GDM1 (cell line): ENCODE results near the gene FANCI.
A peak's percentile ranks its signal among the peaks of the same experiment; 100 is the strongest.

ENCODE experiments used
- DNase-seq: peaks from one replicate; lab custom pipeline; 2025; lab: John Stamatoyannopoulos, UW

The FANCI gene

GRCh38 chr15:89243691-89244573 lies at the start of gene FANCI:
FANCI (plus strand) TSS chr15:89243979; CDS start chr15:89247648, 3,669 bp downstream.
- DNase-seq, result peak; percentile 91

- DNase-seq, result no peak
These were observed 49.2 kb upstream of the FANCI start for GRCh38 chr15:89194608-89195007.

GRCh38 chr15:89195836-89196235 lies 47.9 kb upstream of the FANCI start:
- no peak for DNase-seq

DNA sequence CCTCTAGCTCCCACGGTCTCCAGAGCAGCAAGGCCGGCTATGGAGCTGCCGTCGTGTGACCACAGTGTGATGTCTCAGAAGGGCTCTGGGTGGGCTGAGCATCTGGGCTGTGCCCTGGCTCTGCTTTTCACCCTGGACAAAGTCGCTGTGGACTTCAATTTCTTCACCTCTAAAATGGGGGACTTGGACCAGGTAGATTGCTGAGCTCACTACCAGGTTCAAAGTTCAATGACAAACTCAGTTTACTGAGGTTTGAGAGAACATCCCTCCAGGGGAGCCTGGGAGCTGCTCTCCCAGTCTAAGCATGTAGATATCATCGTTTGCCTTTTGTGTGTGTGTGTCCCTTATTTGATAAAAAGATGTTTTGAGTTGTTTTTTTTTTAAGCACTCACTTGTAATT lies 47.5 kb upstream of the FANCI start:
- no peak for DNase-seq

DNA sequence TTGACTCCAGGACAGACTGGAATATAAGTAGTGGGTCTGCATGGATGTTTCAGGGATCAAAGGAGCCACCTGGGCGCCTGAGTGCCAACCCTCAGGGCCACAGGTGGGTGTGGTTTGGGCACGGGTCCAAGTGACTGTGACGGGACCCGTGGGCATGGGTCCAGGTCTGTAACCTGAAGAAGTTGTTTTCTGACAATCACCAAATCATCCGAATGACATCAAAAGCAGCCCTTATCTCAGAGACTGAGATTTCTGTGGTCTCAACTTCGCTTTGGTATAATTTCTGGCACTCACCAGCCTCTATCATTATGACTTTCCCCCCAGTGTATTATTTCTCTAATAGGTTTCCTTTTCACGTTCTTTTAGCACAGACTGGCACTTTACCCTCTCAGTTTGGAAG lies 46.8 kb upstream of the FANCI start:
- no peak for DNase-seq

DNA sequence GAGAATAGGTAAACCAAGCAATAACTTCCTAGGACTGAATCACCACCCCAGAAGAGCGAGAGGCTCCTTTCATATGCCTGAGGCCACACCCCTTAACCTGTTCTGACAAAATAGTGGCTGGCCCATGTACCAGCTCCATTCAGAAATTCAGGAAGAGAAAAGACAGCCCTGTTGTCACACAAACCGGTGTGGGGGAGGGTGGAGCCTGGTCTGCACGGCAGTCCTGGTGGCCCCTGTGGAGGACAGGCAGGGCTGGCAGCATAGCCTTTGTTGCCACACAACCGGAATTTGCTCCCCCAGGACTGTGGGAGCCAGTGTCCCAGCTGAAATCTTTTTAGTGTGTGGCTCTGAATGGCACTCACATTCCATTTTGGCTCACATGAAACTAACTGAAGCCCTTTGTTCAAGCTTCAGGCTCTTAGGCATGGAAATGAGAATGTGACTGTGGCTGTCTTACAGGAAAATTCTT lies 46.2 kb upstream of the FANCI start:
- DNase-seq, result no peak

DNA sequence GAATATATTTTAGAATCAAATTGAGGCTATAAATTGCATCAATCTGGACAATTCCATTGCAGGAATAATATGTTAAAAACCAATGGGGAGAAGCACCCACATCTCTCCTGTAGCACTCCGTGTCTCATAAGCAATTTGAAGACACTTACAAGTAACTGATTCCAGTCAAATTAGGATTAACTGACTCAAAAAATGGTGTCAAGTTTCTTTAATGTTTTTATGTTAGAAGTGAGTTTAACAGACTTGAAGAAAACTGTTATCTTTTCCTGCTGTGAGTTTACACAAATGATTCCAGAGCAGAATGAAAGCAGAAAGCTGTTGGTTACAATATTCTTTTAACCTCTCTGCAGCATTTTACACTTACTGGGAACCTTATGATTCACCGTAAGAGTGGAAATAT lies 45.6 kb upstream of the FANCI start:
- DNase-seq, result no peak

DNA sequence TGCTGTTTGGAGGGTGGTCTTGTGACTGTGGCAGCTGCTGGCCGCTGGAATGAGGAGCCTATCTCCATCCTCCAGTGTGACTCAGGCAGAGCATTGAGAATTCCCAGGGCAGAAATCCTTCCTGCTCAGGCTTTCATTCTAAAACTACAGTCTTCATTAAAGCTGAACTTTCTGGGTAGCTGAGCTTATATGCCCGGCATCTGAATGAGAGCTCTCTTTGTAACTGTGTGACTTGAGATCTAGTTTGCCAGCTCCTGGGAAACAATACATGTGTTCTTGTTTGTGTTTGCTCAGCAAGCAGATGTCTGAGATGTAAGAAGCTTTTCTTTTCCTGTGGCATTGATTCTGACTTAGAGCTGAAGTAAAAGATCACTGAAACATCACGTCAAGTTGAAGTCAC lies 44.8 kb upstream of the FANCI start:
- no peak for DNase-seq

DNA sequence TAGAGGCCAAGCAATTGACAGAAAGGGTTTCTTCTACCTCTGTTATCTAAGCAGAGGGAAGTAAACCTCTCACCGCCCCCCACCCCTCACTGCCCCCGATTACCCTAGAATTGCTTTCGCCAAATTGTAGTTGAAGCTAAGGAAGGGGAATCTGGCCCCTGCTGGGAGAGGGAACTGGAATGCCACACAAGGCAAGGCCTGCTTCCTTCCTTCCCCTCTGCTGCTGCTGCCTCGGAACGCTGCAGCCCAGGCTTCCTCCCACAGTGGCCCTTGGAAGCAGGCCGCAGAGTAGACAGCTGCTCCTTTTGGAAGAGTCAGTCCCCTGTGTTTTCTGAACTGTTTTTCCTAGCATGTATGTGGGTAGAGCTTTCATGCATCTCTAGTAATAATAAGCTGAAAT lies 44.0 kb upstream of the FANCI start:
- peak; percentile 5 for DNase-seq

DNA sequence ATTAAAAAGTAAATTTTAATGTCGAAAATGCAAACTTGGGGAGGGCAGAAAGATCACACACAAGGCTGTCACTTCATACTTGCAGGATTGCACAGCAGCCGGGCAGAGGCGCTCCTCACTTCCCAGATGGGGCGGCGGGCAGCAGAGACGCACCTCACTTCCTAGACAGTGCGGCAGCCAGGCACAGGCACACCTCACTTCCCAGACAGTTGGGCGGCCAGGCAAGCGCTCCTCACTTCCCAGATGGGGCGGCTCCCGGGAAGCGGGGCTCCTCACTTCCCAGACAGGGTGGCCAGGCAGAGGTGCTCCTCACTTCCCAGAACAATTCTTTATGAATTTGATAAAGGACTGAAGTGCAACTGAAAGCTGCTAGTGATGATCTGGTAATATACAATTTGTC lies 43.6 kb upstream of the FANCI start:
- no peak for DNase-seq

DNA sequence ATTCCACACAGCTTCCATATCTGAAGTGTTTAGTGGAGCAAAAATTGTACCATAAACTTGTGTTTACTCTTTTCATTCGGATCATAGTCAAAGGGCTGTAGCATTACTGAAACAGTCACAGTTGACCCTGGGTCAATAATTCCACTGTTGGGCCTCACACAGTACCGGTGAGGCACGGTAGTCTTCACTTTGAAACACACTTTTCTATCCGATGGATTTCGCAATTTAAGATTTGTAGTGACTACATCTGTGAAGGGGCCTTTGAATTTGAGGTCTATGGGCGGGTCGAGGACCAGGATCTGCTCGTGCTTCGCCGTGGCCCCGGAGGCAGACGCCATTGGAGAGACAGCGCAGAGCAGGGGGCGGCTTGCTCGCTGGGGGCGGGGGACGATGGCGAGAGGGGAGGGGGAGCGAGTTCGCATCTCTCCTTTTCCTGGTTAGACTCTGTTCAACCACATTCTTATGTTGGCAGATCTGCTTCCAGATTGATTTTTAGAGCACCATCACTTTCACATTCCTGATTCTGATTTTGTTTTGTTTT lies 42.2 kb upstream of the FANCI start:
- no peak for DNase-seq

DNA sequence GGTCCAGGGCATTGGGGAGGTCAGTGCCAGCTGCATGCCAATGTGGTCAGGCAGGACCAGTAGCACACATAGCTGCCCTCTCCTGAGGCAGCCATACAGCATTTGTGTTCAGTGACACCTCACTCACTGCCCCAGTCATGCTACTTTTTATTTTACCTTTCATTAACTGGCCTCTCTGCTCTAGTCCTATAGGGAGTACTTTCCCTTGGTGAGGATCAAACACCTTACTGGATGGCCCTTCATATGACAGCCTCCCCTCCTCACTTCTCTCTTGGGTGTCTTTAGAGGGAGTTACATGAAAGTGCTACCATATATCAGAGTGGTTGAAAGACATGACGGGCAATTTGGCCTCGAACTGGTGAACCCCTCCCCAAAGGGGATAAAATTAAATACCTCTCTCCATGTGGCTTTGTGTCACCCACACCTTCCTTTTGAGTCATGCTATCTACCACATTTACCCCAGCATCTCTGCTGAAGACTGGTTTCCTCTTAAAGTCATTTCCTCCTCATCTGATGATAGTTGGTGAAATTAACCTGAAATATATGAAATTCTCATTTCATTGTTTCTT lies 40.0 kb upstream of the FANCI start:
- peak; percentile 15 for DNase-seq

DNA sequence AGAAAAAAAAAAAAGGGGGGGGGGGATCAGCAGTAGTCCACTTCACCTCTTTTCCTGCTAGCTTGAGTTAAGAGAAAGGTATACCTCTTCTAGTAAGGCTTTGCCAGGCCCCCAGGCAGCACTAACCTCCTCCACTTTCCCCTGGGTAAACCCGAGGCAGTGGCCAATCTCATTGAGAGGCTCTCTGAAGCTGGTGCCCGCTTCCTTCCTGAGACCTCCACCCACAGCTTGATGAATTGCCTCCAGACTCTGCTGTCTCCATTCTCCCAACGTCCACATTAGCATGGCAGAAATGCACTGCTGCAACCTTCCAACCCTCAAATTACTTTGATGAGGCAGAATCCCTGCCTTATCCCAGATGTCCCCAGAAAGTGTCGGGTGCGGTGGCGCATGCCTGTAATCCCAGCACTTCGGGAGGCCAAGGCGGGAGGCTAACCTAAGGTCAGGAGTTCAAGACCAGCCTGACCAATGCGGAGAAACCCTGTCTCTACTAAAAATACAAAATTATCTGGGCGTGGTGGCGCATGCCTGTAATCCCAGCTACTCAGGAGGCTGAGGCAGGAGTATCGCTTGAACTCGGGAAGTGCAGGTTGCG lies 37.7 kb upstream of the FANCI start:
- DNase-seq, result peak; percentile 14

- DNase-seq, result peak; percentile 68
These were observed 36.9 kb upstream of the FANCI start for GRCh38 chr15:89206908-89207331.

GRCh38 chr15:89208256-89208655 lies 35.5 kb upstream of the FANCI start:
- no peak for DNase-seq

DNA sequence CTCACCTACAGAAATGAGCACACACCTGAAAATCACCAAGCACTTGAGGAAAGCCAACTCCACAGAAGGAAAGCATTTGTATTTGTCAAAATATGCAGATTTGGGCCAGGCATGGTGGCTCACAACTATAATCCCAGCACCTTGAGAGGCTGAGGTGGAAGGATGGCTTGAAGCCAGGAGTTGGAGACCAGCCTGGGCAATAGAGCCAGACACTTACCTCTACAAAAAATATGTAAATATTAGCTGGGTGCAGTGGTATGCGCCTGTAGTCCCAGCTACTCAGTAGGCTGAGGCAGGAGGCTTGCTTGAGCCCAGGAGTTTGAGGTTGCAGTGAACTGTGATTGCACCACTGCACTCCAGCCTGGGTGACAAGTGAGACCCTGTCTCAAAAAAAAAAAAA lies 34.7 kb upstream of the FANCI start:
- no peak for DNase-seq

- no peak for DNase-seq
These were observed 32.1 kb upstream of the FANCI start for GRCh38 chr15:89211678-89212170.

DNA sequence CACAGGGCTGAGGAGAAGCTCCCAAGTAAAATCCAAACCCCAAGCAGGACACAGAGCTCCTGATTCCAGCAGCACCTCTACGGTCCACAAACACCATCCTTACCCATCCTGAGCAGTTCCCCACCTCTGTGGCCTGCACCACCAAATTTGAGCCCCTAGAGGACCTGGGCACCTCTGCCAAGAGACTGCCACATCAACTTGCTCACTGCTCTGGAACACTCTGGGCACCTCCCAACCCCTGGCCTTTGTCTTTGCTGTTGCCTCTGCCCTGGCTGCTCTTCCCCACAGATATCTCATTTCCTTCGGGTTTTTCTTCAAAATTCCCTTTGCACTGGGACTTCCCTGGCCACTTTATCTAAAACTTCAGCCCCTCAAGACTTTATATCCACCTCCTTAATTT lies 28.2 kb upstream of the FANCI start:
- no peak for DNase-seq

DNA sequence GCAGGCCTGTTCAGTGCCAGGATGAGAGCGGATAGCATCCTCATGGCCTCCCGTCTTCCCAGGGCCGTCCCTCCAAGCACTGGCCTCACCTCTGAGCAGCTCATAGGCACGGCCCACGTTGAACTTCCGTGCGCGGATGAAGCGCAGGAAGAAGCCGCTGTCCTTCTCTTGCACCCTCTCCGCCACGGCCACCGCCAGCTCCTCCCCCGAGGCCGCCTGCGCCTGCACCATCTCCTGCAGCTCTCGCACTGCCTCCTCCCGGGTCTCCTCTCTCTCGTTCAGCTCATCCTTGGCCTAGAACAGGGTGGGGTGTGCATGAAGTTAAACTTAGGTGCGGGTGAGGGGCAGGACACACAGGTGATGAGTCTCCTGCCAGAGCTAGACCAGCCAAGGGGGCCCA lies 26.7 kb upstream of the FANCI start:
- DNase-seq, result no peak

- no peak for DNase-seq
These were observed 25.9 kb upstream of the FANCI start for GRCh38 chr15:89217686-89218376.

- DNase-seq, result no peak
These were observed 25.2 kb upstream of the FANCI start for GRCh38 chr15:89218531-89218930.

DNA sequence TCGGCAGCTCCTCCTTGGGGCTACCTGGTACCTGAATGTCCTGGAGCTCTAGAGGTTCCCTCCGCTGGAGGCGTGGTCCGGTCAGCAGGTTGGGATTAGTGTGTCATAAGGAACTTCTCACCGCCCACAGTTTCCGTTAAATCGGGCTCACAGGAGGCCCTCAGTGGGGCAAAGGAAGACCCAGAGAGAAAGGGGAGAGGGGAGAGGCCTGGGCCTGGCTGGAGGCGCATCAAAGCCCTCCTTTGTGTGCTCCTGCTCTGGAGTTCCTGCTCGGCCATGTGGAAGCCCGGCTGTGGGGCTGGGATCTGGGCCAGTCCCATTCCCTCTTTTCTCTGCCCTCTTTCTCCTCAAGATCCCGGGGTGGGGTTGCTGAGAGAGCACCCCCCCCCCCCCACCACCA lies 22.2 kb upstream of the FANCI start, which contains the start of gene RLBP1:
Gene RLBP1, minus strand, starts transcription at position 37 of the 400 bp plus-strand sequence. CDS start 2,604 bp downstream, outside the sequence.
- no peak for DNase-seq
